ENCODE data around the gene GAS7. TPM values are rescaled to one million over a fixed set of nuclear protein-coding genes. Genes with fewer than 3 reads are reported as not detected.

The GAS7 gene
- total RNA-seq, 2 donors from 2014 or later: 10.3 to 144 TPM

DNA sequence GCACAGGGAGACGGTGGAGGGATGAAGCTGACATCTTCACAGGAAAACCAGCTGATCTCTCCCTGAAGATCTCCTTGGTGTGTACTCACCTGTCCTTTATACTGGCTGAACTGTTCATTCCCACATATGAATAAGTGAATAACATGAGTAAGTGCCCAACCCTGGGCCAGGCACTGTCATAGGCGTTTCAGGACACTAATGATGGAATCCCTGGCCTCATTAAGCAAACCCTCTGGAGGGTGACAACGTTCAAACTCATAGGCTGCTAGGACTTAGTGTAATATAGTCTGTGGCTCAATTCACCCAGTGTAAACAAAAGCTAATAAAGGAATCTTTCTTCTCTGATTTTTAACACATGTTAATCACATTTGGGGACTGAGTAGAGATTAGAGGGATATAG lies 24.5 kb downstream of the GAS7 start:
- TF ChIP-seq, protein P1, sequence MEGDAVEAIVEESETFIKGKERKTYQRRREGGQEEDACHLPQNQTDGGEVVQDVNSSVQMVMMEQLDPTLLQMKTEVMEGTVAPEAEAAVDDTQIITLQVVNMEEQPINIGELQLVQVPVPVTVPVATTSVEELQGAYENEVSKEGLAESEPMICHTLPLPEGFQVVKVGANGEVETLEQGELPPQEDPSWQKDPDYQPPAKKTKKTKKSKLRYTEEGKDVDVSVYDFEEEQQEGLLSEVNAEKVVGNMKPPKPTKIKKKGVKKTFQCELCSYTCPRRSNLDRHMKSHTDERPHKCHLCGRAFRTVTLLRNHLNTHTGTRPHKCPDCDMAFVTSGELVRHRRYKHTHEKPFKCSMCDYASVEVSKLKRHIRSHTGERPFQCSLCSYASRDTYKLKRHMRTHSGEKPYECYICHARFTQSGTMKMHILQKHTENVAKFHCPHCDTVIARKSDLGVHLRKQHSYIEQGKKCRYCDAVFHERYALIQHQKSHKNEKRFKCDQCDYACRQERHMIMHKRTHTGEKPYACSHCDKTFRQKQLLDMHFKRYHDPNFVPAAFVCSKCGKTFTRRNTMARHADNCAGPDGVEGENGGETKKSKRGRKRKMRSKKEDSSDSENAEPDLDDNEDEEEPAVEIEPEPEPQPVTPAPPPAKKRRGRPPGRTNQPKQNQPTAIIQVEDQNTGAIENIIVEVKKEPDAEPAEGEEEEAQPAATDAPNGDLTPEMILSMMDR (IDR thresholded peaks at IDR 0.05): no peak
- Histone ChIP-seq H3K4me3 (no peak overlapping the region), H3K9me3 (no peaks in the 10 kb centered on the region), H3K36me3 (no peaks in the 10 kb centered on the region), H3K4me1 (replicated peaks) (no peaks in the 10 kb centered on the region), H3K27ac (no peak overlapping the region), H3K27me3 (replicated peaks; ENCODE audit: insufficient read depth) (no peaks in the 10 kb centered on the region)
- intact Hi-C loops (cut with DNase I): no loop called here
- 69% methylated on average over 3 of the region's 3 CpGs for WGBS
- DNase-seq (ENCODE audit: low spot score): no peak

DNA sequence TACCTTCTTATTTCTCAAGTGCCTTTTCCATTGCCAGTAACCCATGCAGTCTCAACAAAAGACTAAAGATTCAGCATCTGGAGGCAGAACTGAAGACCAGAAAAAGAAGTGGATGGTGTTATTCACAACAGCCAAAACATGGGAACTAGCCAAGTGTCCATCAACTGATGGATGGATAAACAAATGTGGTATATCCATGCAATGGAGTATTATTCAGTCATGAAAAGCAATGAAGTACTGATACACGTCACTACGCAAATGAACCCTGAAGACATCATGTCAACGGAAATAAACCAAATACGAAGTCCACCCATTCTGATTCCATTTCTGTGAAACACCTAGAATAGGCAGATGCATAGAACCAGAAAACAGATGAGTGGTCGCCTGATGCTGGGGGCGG lies 25.6 kb downstream of the GAS7 start:
- TF ChIP-seq, protein P1 (IDR thresholded peaks at IDR 0.05): no peak
- TF ChIP-seq POLR2AphosphoS5 (IDR thresholded peaks at IDR 0.05) (no peak), POLR2A (IDR thresholded peaks at IDR 0.05) (no peak)
- no peaks in the 10 kb centered on the region for H3K4me1 ChIP-seq (replicated peaks)
- intact Hi-C loops (cut with DNase I): no loop called here
- no peaks in the 10 kb centered on the region for H3K27me3 ChIP-seq (replicated peaks; ENCODE audit: insufficient read depth)
- WGBS: 96% methylated on average over 6 of the region's 6 CpGs
- no peak overlapping the region for H3K27ac ChIP-seq
- H3K4me3 ChIP-seq: no peak overlapping the region
- no peaks in the 10 kb centered on the region for H3K9me3 ChIP-seq
- no peak for DNase-seq (ENCODE audit: low spot score)
- no peaks in the 10 kb centered on the region for H3K36me3 ChIP-seq

DNA sequence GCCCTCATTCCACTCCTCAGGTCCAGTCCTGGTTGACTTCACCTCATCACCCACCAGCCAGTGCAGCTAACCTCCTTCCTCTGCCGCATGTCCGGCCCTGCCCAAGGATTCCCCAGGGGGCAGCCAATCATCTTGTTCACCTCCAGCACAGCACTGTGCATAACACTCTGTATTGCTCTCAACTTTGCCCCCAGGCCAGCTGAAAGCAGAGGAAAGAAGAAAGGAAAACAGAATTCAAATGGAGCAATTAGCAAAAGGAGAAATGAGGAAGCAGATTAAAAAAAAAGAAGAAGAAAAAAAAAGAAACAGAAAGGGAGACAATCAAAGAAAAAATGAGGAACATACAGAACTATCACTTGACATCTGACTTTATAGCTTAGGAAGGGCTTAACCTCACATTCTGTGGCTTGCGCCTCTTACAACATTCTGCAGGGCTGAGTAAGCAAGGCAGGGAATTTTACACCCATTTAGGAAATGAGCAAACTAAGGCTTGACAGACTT lies 26.1 kb downstream of the GAS7 start:
- no peak overlapping the region for H3K27ac ChIP-seq
- no peaks in the 10 kb centered on the region for H3K27me3 ChIP-seq (replicated peaks; ENCODE audit: insufficient read depth)
- no peaks in the 10 kb centered on the region for H3K9me3 ChIP-seq
- intact Hi-C loops (cut with DNase I): no loop called here
- H3K4me1 ChIP-seq (replicated peaks): no peaks in the 10 kb centered on the region
- no peak for DNase-seq (ENCODE audit: low spot score)
- 68% methylated on average over 3 of the region's 3 CpGs for WGBS
- no peak overlapping the region for H3K4me3 ChIP-seq
- H3K36me3 ChIP-seq: no peaks in the 10 kb centered on the region
- TF ChIP-seq POLR2A (IDR thresholded peaks at IDR 0.05): no peak
- TF ChIP-seq, protein P1 (IDR thresholded peaks at IDR 0.05): no peak
- no peak for TF ChIP-seq POLR2AphosphoS5 (IDR thresholded peaks at IDR 0.05)

DNA sequence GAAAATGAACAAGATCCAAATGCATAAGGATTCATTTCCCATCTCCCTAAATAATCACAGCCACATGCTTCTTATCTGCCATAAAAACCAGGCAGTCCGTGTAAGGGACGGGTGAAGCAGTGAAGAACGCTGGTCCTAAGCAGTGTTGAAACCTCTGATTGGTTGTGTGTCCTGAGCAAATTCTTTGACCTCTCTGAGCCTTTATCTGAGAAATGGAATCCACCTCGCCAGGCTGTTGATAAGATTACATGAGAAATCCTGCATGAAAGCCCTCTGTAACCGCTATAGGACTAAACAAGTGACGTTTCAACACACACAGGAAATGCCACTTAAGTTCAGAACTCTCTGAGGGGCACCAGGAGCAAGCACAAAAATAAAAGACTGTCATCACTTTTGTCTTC lies 26.8 kb downstream of the GAS7 start:
- Histone ChIP-seq H3K36me3 (no peaks in the 10 kb centered on the region), H3K4me3 (no peak overlapping the region), H3K9me3 (no peaks in the 10 kb centered on the region), H3K4me1 (replicated peaks) (no peaks in the 10 kb centered on the region), H3K27me3 (replicated peaks; ENCODE audit: insufficient read depth) (no peaks in the 10 kb centered on the region), H3K27ac (no peak overlapping the region)
- DNase-seq (ENCODE audit: low spot score): no peak
- intact Hi-C loops (cut with DNase I): no loop called here
- WGBS: 66% methylated on average over 6 of the region's 6 CpGs
- TF ChIP-seq, protein P1 (IDR thresholded peaks at IDR 0.05): no peak
- TF ChIP-seq POLR2AphosphoS5 (IDR thresholded peaks at IDR 0.05): no peak
- no peak for TF ChIP-seq POLR2A (IDR thresholded peaks at IDR 0.05)

DNA sequence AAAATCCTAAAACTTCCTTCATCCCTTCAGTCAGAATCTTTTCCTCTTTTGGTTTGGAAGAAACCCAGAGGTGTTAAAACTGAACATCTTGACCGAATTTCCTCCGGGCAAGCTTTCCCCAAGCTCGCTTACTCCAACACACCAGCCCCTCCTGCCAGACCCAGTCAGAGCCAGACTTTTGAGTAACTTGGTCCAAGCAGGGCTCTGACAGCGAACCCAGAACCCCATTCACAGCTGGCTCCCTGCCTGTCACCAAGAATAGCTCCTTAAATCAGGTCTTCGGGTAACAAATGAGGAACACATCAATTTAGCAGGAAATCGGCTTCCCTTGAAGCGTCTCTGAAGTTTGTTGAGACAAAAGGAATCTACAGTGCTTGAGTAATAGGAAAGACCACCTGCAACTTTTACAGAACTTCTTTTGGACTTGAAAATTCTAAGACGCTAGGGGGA lies 27.3 kb downstream of the GAS7 start:
- no peak for DNase-seq (ENCODE audit: low spot score)
- Histone ChIP-seq H3K4me3 (no peak overlapping the region), H3K9me3 (no peaks in the 10 kb centered on the region), H3K27me3 (replicated peaks; ENCODE audit: insufficient read depth) (no peaks in the 10 kb centered on the region), H3K4me1 (replicated peaks) (no peaks in the 10 kb centered on the region), H3K27ac (no peak overlapping the region), H3K36me3 (no peaks in the 10 kb centered on the region)
- no peak for TF ChIP-seq POLR2A (IDR thresholded peaks at IDR 0.05)
- TF ChIP-seq, protein P1 (IDR thresholded peaks at IDR 0.05): no peak
- TF ChIP-seq POLR2AphosphoS5 (IDR thresholded peaks at IDR 0.05): no peak
- 31% methylated on average over 8 of the region's 8 CpGs for WGBS
- intact Hi-C loops (cut with DNase I): no loop called here

Measured in prostate gland (tissue), 2 donors.